Heart left ventricle (tissue), 16 donors: ENCODE measurements around the gene SYCP3. TPM values are rescaled to one million over a fixed set of nuclear protein-coding genes. Genes with fewer than 3 reads are reported as not detected.

Experiments used
- ATAC-seq, 4 donors: fragments of 200-7000 bp; cut with Tn5 transposase; one replicate each; pipeline ENCODE4 v1.9.1; 2020 to 2022; ENCODE audit warnings: moderate library complexity in 4 of 4, mild to moderate bottlenecking in 3 of 4, moderate number of reproducible peaks in 1 of 4
- DNase-seq, 5 donors: peaks; one replicate each; pipeline ENCODE4 v3.0.0-alpha.2; 2020
- H3K27ac ChIP-seq, 12 donors: fragments of 200-600 bp; sonication (generic) in 4 of 12; one replicate each; pipeline versions ENCODE4 v1.5.0 to v1.8.0; 2016 to 2022; ENCODE audit warnings: mild to moderate bottlenecking in 2 of 12
- H3K27me3 ChIP-seq, 9 donors: fragments of 200-600 bp; sonication (generic) in 2 of 9; one replicate each; pipeline versions ENCODE4 v1.5.1 to v1.8.0; 2016 to 2022; ENCODE audit warnings: mild to moderate bottlenecking in 3 of 9
- H3K36me3 ChIP-seq, 9 donors: fragments of 200-600 bp; sonication (generic) in 2 of 9; one replicate each; pipeline versions ENCODE4 v1.5.0 to v1.8.0; 2018 to 2022; ENCODE audit warnings: mild to moderate bottlenecking in 2 of 9
- H3K4me1 ChIP-seq, 12 donors: fragments of 200-600 bp; sonication (generic) in 4 of 12; one replicate each; pipeline versions ENCODE4 v1.5.0 to v1.8.0; 2016 to 2022; ENCODE audit warnings: mild to moderate bottlenecking in 3 of 12
- H3K4me3 ChIP-seq, 12 donors: fragments of 200-600 bp; sonication (generic) in 4 of 12; one replicate each; pipeline versions ENCODE4 v1.5.0 to v1.8.0; 2017 to 2022; ENCODE audit warnings: mild to moderate bottlenecking in 9 of 12, moderate library complexity in 4 of 12
- H3K9me3 ChIP-seq, 12 donors: fragments of 200-600 bp; sonication (generic) in 4 of 12; one replicate each; pipeline versions ENCODE4 v1.5.0 to v1.8.0; 2016 to 2022; ENCODE audit warnings: mild to moderate bottlenecking in 1 of 12
- CTCF ChIP-seq, 12 donors: fragments of 200-600 bp; sonication (generic) in 4 of 12; IDR thresholded peaks; one replicate each; pipeline versions ENCODE4 v1.5.0 to v1.8.0; 2018 to 2022; ENCODE audit warnings: antibody characterized with exemption in 12 of 12, mild to moderate bottlenecking in 5 of 12
- POLR2A ChIP-seq, 2 donors: fragments of 450-650 bp; IDR thresholded peaks; one replicate each; pipeline ENCODE4 v1.6.1; 2017; ENCODE audit warnings: antibody characterized with exemption in 2 of 2, mild to moderate bottlenecking in 2 of 2, moderate library complexity in 2 of 2
- WGBS, 4 donors: extraction: QIAGEN DNeasy Blood & Tissue Kit in 2 of 4; methylation state at CpG; one replicate each; pipeline versions ENCODE4 v1.1.5 to v1.1.7; 2013 to 2018; 5-methylcytosine and 5-hydroxymethylcytosine counted together
- intact Hi-C, 10 donors: fragments of 100-400 bp; cut with DNase I; formaldehyde crosslinking; loops; one replicate each; pipeline versions ENCODE4 v1.11.1 to v1.14.2; 2022
- long read RNA-seq, 3 donors: library from polyadenylated mRNA; unstranded; transcript quantifications; one replicate each; pipeline ENCODE4 v2.0.0, GENCODE V29; 2020 to 2021
- polyA plus RNA-seq, 2 donors: library from polyadenylated mRNA; stranded (reverse); fragments of 200-250 nt; gene quantifications; one replicate each; pipeline ENCODE4 v1.2.3, GENCODE V29; 2013
- total RNA-seq, 9 donors: library from RNA; depleted of rRNA in 2 of 9; stranded (reverse); fragments of >200 nt in 2 of 9; fragmentation: NEBNext Ultra II Directional in 3 of 9; extraction: Animal tissue kit (Norgen Biotek cat#: 25700) in 3 of 9; gene quantifications; one replicate each; pipeline versions ENCODE4 v1.1.0 to v1.2.4, GENCODE V29; 2016 to 2023
- donor health status: ischemic (EF 13 %, LVEDD 7.1; RV severe dilation, severe dysfunction).
- donor health status: healthy with polysubstance abuse.
- donor health status: DM: no; HTN: yes; CAD: no.
- donor health status: DM: no; HTN: no; CAD: no.
- donor health status: ischemic (EF 25% LVEDD 6.9; RV normal size, moderate dysfunction).
- donor health status: ischemic (EF 25% LVEDD 5.7; RV mildly dilated, moderate dysfunction).
- donor health status: healthy.
- donor health status: DM: yes; HTN: yes; CAD: no.
- donor health status: ischemic (EF 35%, LVEDD 5.7; RV mildly dilated, moderate dysfunction).
- donor health status: nonischemic (EF 11% LVEDD 7.7; RV severe dilation, severe dysfunction).
- donor health status: DM: yes; HTN: yes; CAD: no.
- donor health status: PGD.
- donor health status: ischemic (EF 29% LVEDD 5.4; RV normal size, mild dysfunction).
- donor health status: nonischemic (EF 23%, LVEDD 6.1; RV moderate dilation, normal function).

SYCP3 gene
- total RNA-seq (not detected), polyA plus RNA-seq (under 1 TPM in 1 of 2 donors, not detected in 1; 0.04 TPM)
- long read RNA-seq, donor 1, partial matches to known transcripts, result 0 of 1 reads
- long read RNA-seq, donor 1, other reads (novel, unspliced or antisense), result 1 of 1 reads
- long read RNA-seq, donor 2, partial matches to known transcripts, result 0 of 2 reads
- long read RNA-seq, donor 2, other reads (novel, unspliced or antisense), result 2 of 2 reads
- long read RNA-seq, donor 3, partial matches to known transcripts, result 0 of 1 reads
- long read RNA-seq, donor 3, other reads (novel, unspliced or antisense), result 1 of 1 reads

GRCh38 chr12:101738920-101739665, at the start of gene SYCP3:
Gene SYCP3, minus strand, starts transcription at chr12:101739462. Its CDS starts 1,527 bp downstream, at chr12:101737935.
- Histone ChIP-seq H3K27me3 (no peaks in the 10 kb centered on the region), H3K4me1 (peaks cover 0 to 6% (median 0%) of the 10 kb centered on the region in 12 donors), H3K9me3 (no peaks in the 10 kb centered on the region), H3K4me3 (no peak within 1 kb of the TSS), H3K27ac (no peak within 1 kb of the TSS), H3K36me3 (peaks cover 0 to 90% (median 49%) of the 10 kb centered on the region in 9 donors)
- intact Hi-C loops, result no loop called here
- peak in 2 of 4 donors; percentile 42 to 62 for ATAC-seq
- peak in 1 of 5 donors; percentile 61 for DNase-seq
- no peak for TF ChIP-seq POLR2A (IDR thresholded peaks at IDR 0.05)
- 97 to 98% (median 98%) methylated on average over 55 to 57 of the region's 57 CpGs for WGBS, 4 donors

GRCh38 chr12:101785671-101786070, 46.4 kb upstream of the SYCP3 start:
- 91 to 100% (median 99%) methylated on average over 1 of the region's 1 CpG for WGBS, 4 donors

GRCh38 chr12:101784376-101784775, 45.1 kb upstream of the SYCP3 start:
- intact Hi-C loops, result no loop called here
- DNase-seq (no peak), ATAC-seq (no peak)
- Histone ChIP-seq H3K4me1 (peaks cover 0 to 11% (median 0%) of the 10 kb centered on the region in 12 donors), H3K4me3 (no peak overlapping the region), H3K27ac (no peak overlapping the region), H3K9me3 (no peaks in the 10 kb centered on the region), H3K27me3 (no peaks in the 10 kb centered on the region), H3K36me3 (peaks cover 0 to 73% (median 46%) of the 10 kb centered on the region in 9 donors)
- TF ChIP-seq CTCF (IDR thresholded peaks at IDR 0.05) (no peak), POLR2A (IDR thresholded peaks at IDR 0.05) (no peak)
- WGBS, 4 donors, result 93 to 100% (median 93%) methylated on average over 1 of the region's 1 CpG

More at GRCh38 chr12:101785671-101786070, 46.4 kb upstream of the SYCP3 start:
- Histone ChIP-seq H3K9me3 (no peaks in the 10 kb centered on the region), H3K27me3 (no peaks in the 10 kb centered on the region), H3K4me3 (no peak overlapping the region), H3K36me3 (peaks cover 0 to 70% (median 46%) of the 10 kb centered on the region in 9 donors), H3K27ac (no peak overlapping the region), H3K4me1 (peaks cover 0 to 8% (median 0%) of the 10 kb centered on the region in 12 donors)
- TF ChIP-seq POLR2A (IDR thresholded peaks at IDR 0.05) (no peak), CTCF (IDR thresholded peaks at IDR 0.05) (no peak)
- intact Hi-C loops, result no loop called here
- DNase-seq (no peak), ATAC-seq (no peak)

GRCh38 chr12:101783838-101784237, 44.6 kb upstream of the SYCP3 start:
- Histone ChIP-seq H3K36me3 (peaks cover 0 to 71% (median 46%) of the 10 kb centered on the region in 9 donors), H3K4me3 (no peak overlapping the region), H3K27me3 (no peaks in the 10 kb centered on the region), H3K27ac (no peak overlapping the region), H3K4me1 (peaks cover 0 to 11% (median 0%) of the 10 kb centered on the region in 12 donors), H3K9me3 (no peaks in the 10 kb centered on the region)
- WGBS, 4 donors, result 66 to 89% (median 76%) methylated on average over 2 of the region's 2 CpGs
- no peak for DNase-seq
- TF ChIP-seq POLR2A (IDR thresholded peaks at IDR 0.05) (no peak), CTCF (IDR thresholded peaks at IDR 0.05) (no peak)
- no peak for ATAC-seq
- intact Hi-C loops, result no loop called here
